H9 (cell line): ENCODE measurements around the gene PTPRN2. TPM values are rescaled to one million over a fixed set of nuclear protein-coding genes. Genes with fewer than 3 reads are reported as not detected.
"Not testable (repeated sequence)": the region's sequence is repeated elsewhere in the genome, so short reads cannot be mapped to it uniquely, and the experiment has no call there.

ENCODE experiments used
- DNase-seq: peaks from one replicate; pipeline ENCODE4 v3.0.0-alpha.2; 2017
- H2AFZ ChIP-seq: one replicate; pipeline ENCODE4 v1.6.1; 2013; ENCODE audit warnings: mild to moderate bottlenecking, low read length, control low read depth, moderate library complexity
- H2AK5ac ChIP-seq: 2 replicates; pipeline ENCODE4 v1.6.1; 2013; ENCODE audit warnings: low read length, control low read depth, mixed read lengths; ENCODE audit not compliant: insufficient read length
- H2BK120ac ChIP-seq: one replicate; pipeline ENCODE4 v1.6.1; 2013; ENCODE audit warnings: low read depth, mild to moderate bottlenecking, low read length, control low read depth, inconsistent platforms; ENCODE audit not compliant: poor library complexity, severe bottlenecking
- H2BK12ac ChIP-seq: 2 replicates; pipeline ENCODE4 v1.6.1; 2013; ENCODE audit warnings: low read length, control low read depth, mixed read lengths, low read depth; ENCODE audit not compliant: insufficient read length
- H2BK15ac ChIP-seq: 2 replicates; pipeline ENCODE4 v1.6.1; 2013; ENCODE audit warnings: low read depth, low read length, control low read depth
- H2BK20ac ChIP-seq: one replicate; pipeline ENCODE4 v1.6.1; 2013; ENCODE audit warnings: low read depth, mild to moderate bottlenecking, low read length, control low read depth, inconsistent platforms; ENCODE audit not compliant: poor library complexity, severe bottlenecking
- H2BK5ac ChIP-seq: 2 replicates; pipeline ENCODE4 v1.6.1; 2013; ENCODE audit warnings: low read length, control low read depth, mixed read lengths; ENCODE audit not compliant: insufficient read length
- H3K14ac ChIP-seq: 2 replicates; pipeline ENCODE4 v1.6.1; 2013; ENCODE audit warnings: low read length, control low read depth; ENCODE audit not compliant: insufficient read depth
- H3K18ac ChIP-seq: 2 replicates; pipeline ENCODE4 v1.6.1; 2013; ENCODE audit warnings: low read depth, mild to moderate bottlenecking, mixed read lengths, low read length, control low read depth; ENCODE audit not compliant: insufficient read length
- H3K23ac ChIP-seq: 2 replicates; pipeline ENCODE4 v1.6.1; 2013; ENCODE audit warnings: low read length, control low read depth, mixed read lengths, low read depth; ENCODE audit not compliant: insufficient read length
- H3K23me2 ChIP-seq: 2 replicates; pipeline ENCODE4 v1.6.1; 2013; ENCODE audit warnings: low read depth, mild to moderate bottlenecking, mixed read lengths, low read length, control low read depth; ENCODE audit not compliant: insufficient read length, poor library complexity, severe bottlenecking
- H3K27ac ChIP-seq: 2 replicates; pipeline ENCODE4 v1.5.1; 2013; ENCODE audit warnings: low read length, control low read depth, mixed read lengths, low read depth; ENCODE audit not compliant: insufficient read length
- H3K27me3 ChIP-seq: 2 replicates; pipeline ENCODE4 v1.6.1; 2013; ENCODE audit warnings: low read length, control low read depth, inconsistent platforms; ENCODE audit not compliant: insufficient read depth
- H3K4ac ChIP-seq: 2 replicates; pipeline ENCODE4 v1.6.1; 2013; ENCODE audit warnings: low read depth, mild to moderate bottlenecking, control low read depth, inconsistent platforms, low read length, moderate library complexity
- H3K4me1 ChIP-seq: 2 replicates; pipeline ENCODE4 v1.6.1; 2013; ENCODE audit warnings: low read length, control low read depth, inconsistent platforms; ENCODE audit not compliant: insufficient read depth
- H3K4me2 ChIP-seq: 2 replicates; pipeline ENCODE4 v1.6.1; 2013; ENCODE audit warnings: low read length, control low read depth, mixed read lengths; ENCODE audit not compliant: insufficient read length, insufficient read depth
- H3K56ac ChIP-seq: 2 replicates; pipeline ENCODE4 v1.6.1; 2013; ENCODE audit warnings: low read depth, mild to moderate bottlenecking, mixed read lengths, low read length, control low read depth; ENCODE audit not compliant: insufficient read length
- H3K79me1 ChIP-seq: 2 replicates; pipeline ENCODE4 v1.6.1; 2013; ENCODE audit warnings: low read depth, mild to moderate bottlenecking, moderate library complexity, low read length, control low read depth, inconsistent platforms; ENCODE audit not compliant: insufficient read depth, poor library complexity, severe bottlenecking
- H3K79me2 ChIP-seq: 2 replicates; pipeline ENCODE4 v1.6.1; 2013; ENCODE audit warnings: low read length, control low read depth, inconsistent platforms; ENCODE audit not compliant: insufficient read depth
- H3K9ac ChIP-seq: 2 replicates; pipeline ENCODE4 v1.6.1; 2013; ENCODE audit warnings: low read length, control low read depth, mixed read lengths; ENCODE audit not compliant: insufficient read length; ENCODE audit errors: extremely low read depth
- H3K9me3 ChIP-seq: one replicate; pipeline ENCODE4 v1.6.1; 2013; ENCODE audit warnings: low read depth, low read length, inconsistent platforms; ENCODE audit not compliant: control insufficient read depth
- H3T11ph ChIP-seq: one replicate; pipeline ENCODE4 v1.6.1; 2013; ENCODE audit warnings: mild to moderate bottlenecking, low read length, control low read depth, inconsistent platforms
- H4K20me1 ChIP-seq: one replicate; pipeline ENCODE4 v1.6.1; 2013; ENCODE audit not compliant: control insufficient read depth, insufficient read length, insufficient read depth
- H4K5ac ChIP-seq: 2 replicates; pipeline ENCODE4 v1.6.1; 2013; ENCODE audit warnings: low read depth, mild to moderate bottlenecking, mixed read lengths, low read length, control low read depth; ENCODE audit not compliant: insufficient read length
- H4K8ac ChIP-seq: replicated peaks from 2 replicates; pipeline ENCODE4 v1.6.1; 2013; ENCODE audit warnings: low read length, control low read depth, mixed read lengths, low read depth; ENCODE audit not compliant: insufficient read length
- H4K91ac ChIP-seq: 2 replicates; pipeline ENCODE4 v1.6.1; 2013; ENCODE audit warnings: low read depth, mild to moderate bottlenecking, moderate library complexity, mixed read lengths, low read length, control low read depth; ENCODE audit not compliant: insufficient read length
- H3K27ac Mint-ChIP-seq, 3 experiments: 2 replicates in 2 of 3; 3 replicates in 1 of 3; pipeline ENCODE4 v1.8.0; 2020 to 2021; ENCODE audit warnings: mixed read lengths in 3 of 3, mild to moderate bottlenecking in 1 of 3, moderate library complexity in 1 of 3
- H3K27me3 Mint-ChIP-seq: 2 replicates; pipeline ENCODE4 v1.8.0; 2021; ENCODE audit warnings: low read depth, mild to moderate bottlenecking, moderate library complexity, mixed read lengths
- H3K36me3 Mint-ChIP-seq, 3 experiments: 2 replicates in 2 of 3; 3 replicates in 1 of 3; pipeline ENCODE4 v1.8.0; 2020 to 2021; ENCODE audit warnings: low read depth in 3 of 3, mixed read lengths in 3 of 3; ENCODE audit not compliant: insufficient read depth in 1 of 3
- H3K4me1 Mint-ChIP-seq, 2 experiments: 2 replicates each; pipeline ENCODE4 v1.8.0; 2020; ENCODE audit warnings: mixed read lengths in 2 of 2
- H3K4me3 Mint-ChIP-seq, 2 experiments: 2 replicates in 1 of 2; 3 replicates in 1 of 2; pipeline ENCODE4 v1.8.0; 2020 to 2021; ENCODE audit warnings: mild to moderate bottlenecking in 2 of 2, mixed read lengths in 2 of 2, moderate library complexity in 1 of 2
- H3K9me3 Mint-ChIP-seq, 2 experiments: 2 replicates in 1 of 2; 3 replicates in 1 of 2; pipeline ENCODE4 v1.8.0; 2020; ENCODE audit warnings: mild to moderate bottlenecking in 2 of 2, mixed read lengths in 2 of 2, moderate library complexity in 1 of 2
- whole genome bisulfite sequencing: extraction: QIAGEN DNeasy Blood & Tissue Kit; methylation state at CpG from one replicate; pipeline ENCODE4 v1.1.7; 2013; ENCODE audit warnings: missing lambda C conversion rate, low lambda C conversion rate, mixed read lengths; ENCODE audit not compliant: insufficient read length; ENCODE audit errors: extremely low coverage; 5-methylcytosine and 5-hydroxymethylcytosine counted together
- total RNA-seq: library from RNA; stranded (reverse); gene quantifications from 2 replicates; pipeline ENCODE4 v1.2.1, GENCODE V29; 2021
- TF ChIP-seq, protein P1 (sequence below): fragments of 200-600 bp; sonication (generic); conservative IDR thresholded peaks from 3 replicates; pipeline ENCODE4 v1.8.0; 2021; ENCODE audit warnings: antibody characterized with exemption, mild to moderate bottlenecking

Gene PTPRN2
- total RNA-seq, 1 experiment from 2014 or later, result 5.2 TPM

DNA sequence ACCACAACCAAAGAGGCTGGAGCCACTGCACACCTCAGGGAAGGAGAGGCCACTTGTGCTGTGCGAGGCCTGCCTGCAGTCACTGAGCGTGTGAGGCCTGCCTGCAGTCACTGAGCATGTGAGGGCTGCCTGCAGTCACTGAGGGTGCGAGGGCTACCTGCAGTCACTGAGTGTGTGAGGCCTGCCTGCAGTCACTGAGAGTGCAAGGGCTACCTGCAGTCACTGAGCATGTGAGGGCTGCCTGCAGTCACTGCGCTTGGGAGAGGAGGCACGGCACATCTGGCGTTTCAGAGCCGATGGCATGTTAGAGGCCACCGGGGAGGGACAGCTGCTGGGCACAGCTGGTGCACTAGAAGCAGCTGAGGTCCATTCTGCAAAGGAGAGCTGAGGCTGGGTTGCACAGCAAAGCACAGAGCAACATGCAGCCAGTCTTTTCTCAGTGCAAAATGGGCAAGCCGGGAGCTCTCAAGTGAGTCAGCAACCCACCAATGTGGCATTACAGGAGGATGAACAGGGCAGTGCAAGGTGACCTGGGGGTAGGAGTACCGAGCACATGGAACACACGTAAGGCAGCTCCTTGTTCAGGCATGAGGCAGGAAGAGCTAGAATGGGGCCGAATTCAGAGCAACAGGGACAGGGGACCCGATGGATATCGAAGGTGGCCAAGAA lies 540.1 kb downstream of the PTPRN2 start:
- no peaks in the 10 kb centered on the region; the same call in 1 of the 2 replicates for H3K27me3 Mint-ChIP-seq

DNA sequence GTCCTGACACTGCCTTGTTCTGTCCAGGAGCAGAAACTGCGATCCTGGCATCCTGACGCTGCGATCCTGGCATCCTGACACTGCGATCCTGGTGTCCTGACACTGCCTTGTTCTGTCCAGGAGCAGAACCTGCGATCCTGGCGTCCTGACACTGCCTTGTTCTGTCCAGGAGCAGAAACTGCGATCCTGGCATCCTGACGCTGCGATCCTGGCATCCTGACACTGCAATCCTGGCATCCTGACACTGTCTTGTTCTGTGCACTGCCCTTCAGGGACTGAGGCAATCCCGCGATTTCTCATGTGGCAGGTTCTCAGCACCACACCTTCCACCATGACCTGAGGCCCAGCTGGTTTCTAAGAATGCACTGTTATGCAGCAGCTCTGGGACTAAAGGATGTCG lies 541.4 kb downstream of the PTPRN2 start:
- not testable (repeated sequence) for H2BK20ac ChIP-seq, H3K4ac ChIP-seq, H3K9ac ChIP-seq, H3K14ac ChIP-seq, DNase-seq, H2AFZ ChIP-seq, H3K27me3 ChIP-seq, H2AK5ac ChIP-seq, H3K79me2 ChIP-seq, H3K27ac ChIP-seq, H2BK15ac ChIP-seq, H3K4me1 ChIP-seq, H3K4me2 ChIP-seq, H4K5ac ChIP-seq, H3K23me2 ChIP-seq, H3K23ac ChIP-seq, H3K27ac Mint-ChIP-seq, H2BK120ac ChIP-seq, H3K9me3 Mint-ChIP-seq, H4K20me1 ChIP-seq, H4K91ac ChIP-seq, H3K79me1 ChIP-seq, H2BK5ac ChIP-seq, H3K9me3 ChIP-seq, H3K56ac ChIP-seq, H2BK12ac ChIP-seq, H3K27me3 Mint-ChIP-seq, H3T11ph ChIP-seq, H3K4me3 Mint-ChIP-seq, H4K8ac ChIP-seq, H3K36me3 Mint-ChIP-seq, H3K18ac ChIP-seq
- peaks cover 0 to 12% of the 10 kb centered on the region in 2 experiments; a peak in 2 of 4 replicates for H3K4me1 Mint-ChIP-seq
- no CpG with 5 or more reads among the region's 12 CpGs for WGBS

More for the DNA sequence above, 540.1 kb downstream of the PTPRN2 start:
- Histone ChIP-seq H2BK15ac (no peak overlapping the region), H3K9ac (no peak overlapping the region), H3K4me1 (no peaks in the 10 kb centered on the region; the same call in 1 of the 2 replicates), H3K27me3 (no peaks in the 10 kb centered on the region), H2AFZ (no peak overlapping the region), H3T11ph (no peak overlapping the region), H2BK20ac (no peak overlapping the region), H4K91ac (no peak overlapping the region), H3K9me3 (no peaks in the 10 kb centered on the region), H2AK5ac (no peak overlapping the region), H3K79me1 (no peaks in the 10 kb centered on the region), H3K4ac (no peak overlapping the region), H3K4me2 (no peak overlapping the region), H3K23ac (no peak overlapping the region), H3K56ac (no peak overlapping the region), H3K79me2 (no peaks in the 10 kb centered on the region), H4K20me1 (no peaks in the 10 kb centered on the region), H4K8ac (no peak overlapping the region), H3K23me2 (no peaks in the 10 kb centered on the region), H3K27ac (no peak overlapping the region), H2BK5ac (no peak overlapping the region), H2BK120ac (no peak overlapping the region), H2BK12ac (no peak overlapping the region), H4K5ac (no peak overlapping the region), H3K14ac (no peak overlapping the region), H3K18ac (no peak overlapping the region)
- peaks cover 8 to 21% of the 10 kb centered on the region in 2 experiments for H3K4me1 Mint-ChIP-seq
- no peak for DNase-seq
- no peak overlapping the region for H3K27ac Mint-ChIP-seq
- WGBS, result no CpG with 5 or more reads among the region's 14 CpGs
- no peak overlapping the region for H3K4me3 Mint-ChIP-seq
- H3K36me3 Mint-ChIP-seq, result no peaks in the 10 kb centered on the region
- TF ChIP-seq, protein P1, sequence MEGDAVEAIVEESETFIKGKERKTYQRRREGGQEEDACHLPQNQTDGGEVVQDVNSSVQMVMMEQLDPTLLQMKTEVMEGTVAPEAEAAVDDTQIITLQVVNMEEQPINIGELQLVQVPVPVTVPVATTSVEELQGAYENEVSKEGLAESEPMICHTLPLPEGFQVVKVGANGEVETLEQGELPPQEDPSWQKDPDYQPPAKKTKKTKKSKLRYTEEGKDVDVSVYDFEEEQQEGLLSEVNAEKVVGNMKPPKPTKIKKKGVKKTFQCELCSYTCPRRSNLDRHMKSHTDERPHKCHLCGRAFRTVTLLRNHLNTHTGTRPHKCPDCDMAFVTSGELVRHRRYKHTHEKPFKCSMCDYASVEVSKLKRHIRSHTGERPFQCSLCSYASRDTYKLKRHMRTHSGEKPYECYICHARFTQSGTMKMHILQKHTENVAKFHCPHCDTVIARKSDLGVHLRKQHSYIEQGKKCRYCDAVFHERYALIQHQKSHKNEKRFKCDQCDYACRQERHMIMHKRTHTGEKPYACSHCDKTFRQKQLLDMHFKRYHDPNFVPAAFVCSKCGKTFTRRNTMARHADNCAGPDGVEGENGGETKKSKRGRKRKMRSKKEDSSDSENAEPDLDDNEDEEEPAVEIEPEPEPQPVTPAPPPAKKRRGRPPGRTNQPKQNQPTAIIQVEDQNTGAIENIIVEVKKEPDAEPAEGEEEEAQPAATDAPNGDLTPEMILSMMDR, result no peak
- no peaks in the 10 kb centered on the region for H3K9me3 Mint-ChIP-seq
